ENCODE measurements around the gene TNFAIP8L3. TPM values are rescaled to one million over a fixed set of nuclear protein-coding genes. Genes with fewer than 3 reads are reported as not detected.

Gene TNFAIP8L3
- total and polyA plus RNA-seq, 2 of the 4 experiments (the other 2 are of a cell fraction) = 0.29 to 0.90 TPM

- Histone ChIP-seq H3K9ac (ENCODE audit: low read depth, low read length) (no peak overlapping the region), H3K23ac (ENCODE audit: low read depth, low read length) (no peak overlapping the region), H3K9me1 (ENCODE audit: insufficient read depth, low read length) (peaks cover 15% of the 10 kb centered on the region), H3K27ac (ENCODE audit: insufficient read depth, low read length) (no peak overlapping the region), H2AK9ac (replicated peaks; ENCODE audit: low read depth, low read length, poor library complexity) (no peak overlapping the region), H3K4me1 (ENCODE audit: control insufficient read depth, insufficient read depth, low read length) (peaks cover 14% of the 10 kb centered on the region), H2BK120ac (ENCODE audit: low read depth, low read length) (no peak overlapping the region), H4K8ac (ENCODE audit: low read depth in 2 of 2, low read length in 2 of 2) (no peak overlapping the region), H4K5ac (ENCODE audit: low read depth, low read length) (no peak overlapping the region), H3K9me3 (ENCODE audit: control insufficient read depth, insufficient read depth, low read length) (no peaks in the 10 kb centered on the region), H3K4me2 (ENCODE audit: low read depth, low read length) (no peak overlapping the region), H2AK5ac (ENCODE audit: low read depth, low read length) (no peak overlapping the region), H2BK5ac (ENCODE audit: low read depth, low read length, poor library complexity, severe bottlenecking) (no peak overlapping the region), H3K4ac (ENCODE audit: low read depth, low read length) (no peak overlapping the region), H2AFZ (replicated peaks; ENCODE audit: low read length, poor library complexity) (no peak overlapping the region), H3K79me1 (ENCODE audit: low read depth in 1 of 2, low read length in 2 of 2) (no peaks in the 10 kb centered on the region), H3K14ac (replicated peaks; ENCODE audit: low read depth, low read length) (no peak overlapping the region), H3K4me3 (ENCODE audit: insufficient read depth, low read depth, low read length) (no peak overlapping the region), H3K27me3 (ENCODE audit: control insufficient read depth, insufficient read depth, low read length) (no peaks in the 10 kb centered on the region), H3K56ac (ENCODE audit: extremely low read depth, insufficient read depth, low read length) (no peak overlapping the region), H3K36me3 (ENCODE audit: control insufficient read depth, insufficient read depth, low read length) (no peaks in the 10 kb centered on the region), H4K20me1 (ENCODE audit: insufficient read depth, low read length) (no peaks in the 10 kb centered on the region), H4K91ac (ENCODE audit: insufficient read depth, low read depth, low read length) (no peak overlapping the region), H2BK15ac (ENCODE audit: low read depth, low read length) (no peak overlapping the region; the same call in 2 of the 3 replicates), H2BK20ac (ENCODE audit: low read depth, low read length) (no peak overlapping the region), H3K18ac (ENCODE audit: low read depth, low read length) (no peak overlapping the region)
- TF ChIP-seq MAFK (IDR thresholded peaks at IDR 0.05; ENCODE audit: low read depth, low read length) (no peak), CTCF (conservative IDR thresholded peaks at IDR 0.05; ENCODE audit: low read depth, low read length) (no peak), RAD21 (IDR thresholded peaks at IDR 0.05; ENCODE audit: low read length) (no peak), BHLHE40 (IDR thresholded peaks at IDR 0.05; ENCODE audit: low read depth, low read length) (no peak), NFE2L2 (IDR thresholded peaks at IDR 0.05; ENCODE audit: low read depth, low read length) (no peak), MAZ (IDR thresholded peaks at IDR 0.05; ENCODE audit: borderline replicate concordance, low read depth, low read length) (no peak), CHD1 (IDR thresholded peaks at IDR 0.05; ENCODE audit: low read depth, low read length) (no peak), MXI1 (IDR thresholded peaks at IDR 0.05; ENCODE audit: borderline replicate concordance, low read depth, low read length) (no peak), CEBPB (IDR thresholded peaks at IDR 0.05; ENCODE audit: low read depth, low read length) (no peak), SMC3 (IDR thresholded peaks at IDR 0.05; ENCODE audit: low read depth, low read length) (no peak), RCOR1 (IDR thresholded peaks at IDR 0.05; ENCODE audit: insufficient replicate concordance, low read length) (no peak), POLR2A (IDR thresholded peaks at IDR 0.05; ENCODE audit: low read depth, low read length) (no peak), FOS (IDR thresholded peaks at IDR 0.05; ENCODE audit: low read depth, low read length) (no peak), RFX5 (IDR thresholded peaks at IDR 0.05; ENCODE audit: low read depth, low read length) (no peak)
- TF ChIP-seq, protein P1, sequence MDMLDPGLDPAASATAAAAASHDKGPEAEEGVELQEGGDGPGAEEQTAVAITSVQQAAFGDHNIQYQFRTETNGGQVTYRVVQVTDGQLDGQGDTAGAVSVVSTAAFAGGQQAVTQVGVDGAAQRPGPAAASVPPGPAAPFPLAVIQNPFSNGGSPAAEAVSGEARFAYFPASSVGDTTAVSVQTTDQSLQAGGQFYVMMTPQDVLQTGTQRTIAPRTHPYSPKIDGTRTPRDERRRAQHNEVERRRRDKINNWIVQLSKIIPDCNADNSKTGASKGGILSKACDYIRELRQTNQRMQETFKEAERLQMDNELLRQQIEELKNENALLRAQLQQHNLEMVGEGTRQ (IDR thresholded peaks at IDR 0.05; ENCODE audit: low read depth, low read length) = no peak
- ATAC-seq (ENCODE audit: low read depth) = no peak
- in situ Hi-C loops (cut with MboI; ENCODE audit: low sequenced_read_pairs) = no loop called here
- CTCF ChIA-PET = no interaction called here
- intact Hi-C loops (cut with micrococcal nuclease) = no loop called here
- dilution Hi-C loops (cut with HindIII; ENCODE audit: low sequenced_read_pairs, unreplicated experiment) = no loop called here
- POLR2A ChIA-PET (ENCODE audit: unreplicated experiment) = interaction anchor here (0.6 kb wide), 1 partner anchor 127 kb away, joined by 3 read pairs; no protein-coding TSS in a partner anchor
- no TSS peak for BruUV-seq (replicated peaks)
- WGBS, 2 experiments (ENCODE audit: extremely low coverage in 2 of 2, insufficient read length in 1 of 2) = no CpG with 5 or more reads among the region's 1 CpG
- no peak for DNase-seq
Measured at GRCh38 chr15:51112078-51112477, 17.4 kb upstream of the TNFAIP8L3 start.
